Hepatocyte (in vitro differentiated cells): Measurements from ENCODE around the gene ZNF519.
"Not testable (repeated sequence)": the region's sequence is repeated elsewhere in the genome, so short reads cannot be mapped to it uniquely, and the experiment has no call there.

Experiments
- EZH2phosphoT487 ChIP-seq: fragments of 200-600 bp; sonication (generic); IDR thresholded peaks from one replicate; pipeline ENCODE4 v1.6.1; 2018; ENCODE audit warnings: antibody characterized with exemption, mild to moderate bottlenecking, low read depth, moderate library complexity; ENCODE audit not compliant: unreplicated experiment, severe bottlenecking
- TF ChIP-seq, protein P1 (sequence below): fragments of 200-600 bp; sonication (generic); IDR thresholded peaks from 2 replicates; pipeline ENCODE4 v1.5.1; 2016; ENCODE audit warnings: antibody characterized with exemption, mild to moderate bottlenecking; ENCODE audit not compliant: poor library complexity

DNA sequence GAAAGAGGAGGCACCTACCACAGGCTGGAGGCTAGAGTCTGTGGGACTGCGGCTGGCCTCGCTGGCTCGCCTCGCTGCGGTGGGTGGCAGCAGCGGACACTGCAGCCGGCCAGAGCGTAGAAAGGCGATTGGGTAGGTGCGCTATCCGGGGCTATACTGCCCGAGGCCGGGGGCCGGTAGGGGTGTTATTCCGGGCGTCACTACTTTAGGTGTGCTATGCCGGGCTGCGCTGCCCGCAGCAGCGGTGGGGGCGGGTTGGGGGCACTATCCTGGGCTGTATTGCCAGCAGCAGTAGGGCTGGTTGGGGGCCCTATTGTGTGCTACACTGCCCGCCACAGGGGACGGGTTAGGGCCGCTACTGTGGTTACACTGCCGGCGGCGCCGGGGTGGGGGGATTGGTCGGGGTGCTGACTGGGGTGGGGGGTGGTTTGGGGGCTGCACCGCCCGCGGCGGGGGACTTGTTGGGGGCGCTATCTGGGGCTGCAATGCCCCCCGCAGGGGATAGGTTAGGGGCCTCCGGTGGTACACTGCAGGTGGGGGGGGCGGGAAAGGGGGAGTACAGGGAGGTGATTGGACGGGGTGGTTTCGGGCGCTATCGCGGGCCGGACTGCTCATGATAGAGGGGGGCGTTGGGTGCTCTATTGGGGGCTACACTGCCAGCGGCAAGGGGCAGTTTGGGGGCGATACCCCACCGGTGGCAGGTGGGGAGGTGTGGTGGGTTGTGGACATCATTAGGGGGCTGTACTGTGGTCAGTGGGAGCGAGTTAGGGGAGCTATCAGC is 45.5 kb upstream of the ZNF519 start:
- TF ChIP-seq, protein P1, sequence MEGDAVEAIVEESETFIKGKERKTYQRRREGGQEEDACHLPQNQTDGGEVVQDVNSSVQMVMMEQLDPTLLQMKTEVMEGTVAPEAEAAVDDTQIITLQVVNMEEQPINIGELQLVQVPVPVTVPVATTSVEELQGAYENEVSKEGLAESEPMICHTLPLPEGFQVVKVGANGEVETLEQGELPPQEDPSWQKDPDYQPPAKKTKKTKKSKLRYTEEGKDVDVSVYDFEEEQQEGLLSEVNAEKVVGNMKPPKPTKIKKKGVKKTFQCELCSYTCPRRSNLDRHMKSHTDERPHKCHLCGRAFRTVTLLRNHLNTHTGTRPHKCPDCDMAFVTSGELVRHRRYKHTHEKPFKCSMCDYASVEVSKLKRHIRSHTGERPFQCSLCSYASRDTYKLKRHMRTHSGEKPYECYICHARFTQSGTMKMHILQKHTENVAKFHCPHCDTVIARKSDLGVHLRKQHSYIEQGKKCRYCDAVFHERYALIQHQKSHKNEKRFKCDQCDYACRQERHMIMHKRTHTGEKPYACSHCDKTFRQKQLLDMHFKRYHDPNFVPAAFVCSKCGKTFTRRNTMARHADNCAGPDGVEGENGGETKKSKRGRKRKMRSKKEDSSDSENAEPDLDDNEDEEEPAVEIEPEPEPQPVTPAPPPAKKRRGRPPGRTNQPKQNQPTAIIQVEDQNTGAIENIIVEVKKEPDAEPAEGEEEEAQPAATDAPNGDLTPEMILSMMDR: not testable (repeated sequence)
- not testable (repeated sequence) for TF ChIP-seq EZH2phosphoT487
